Measurements from ENCODE around the gene POMT1.

DNA sequence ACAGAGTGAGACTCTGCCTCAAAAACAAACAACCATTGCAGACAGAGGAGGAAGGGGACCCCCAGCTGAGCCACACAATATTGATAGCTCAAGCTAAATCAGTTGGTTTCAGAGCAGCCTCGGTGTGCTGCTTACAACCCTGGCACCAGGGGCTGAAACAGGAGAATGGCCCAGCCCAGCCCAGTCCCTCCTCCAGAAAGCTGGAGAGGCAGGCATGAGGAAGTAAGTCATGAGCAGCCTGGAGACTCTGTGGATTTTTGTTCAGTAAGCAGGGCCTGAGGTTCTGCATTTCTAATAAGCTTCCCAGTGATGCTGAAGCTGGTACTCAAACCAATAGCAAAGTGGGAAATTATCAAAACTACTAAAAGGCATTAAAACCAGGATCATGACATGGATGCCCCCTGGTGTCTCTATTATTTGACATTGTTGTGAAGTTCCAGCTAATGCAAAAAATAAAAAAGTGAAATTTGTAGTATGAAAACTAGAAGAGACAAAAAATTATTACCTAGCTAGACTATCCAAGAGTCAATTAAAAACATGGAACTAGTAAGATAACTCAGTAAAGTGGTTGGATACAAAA, 56.8 kb downstream of the POMT1 start:
- TF ChIP-seq, protein P1, sequence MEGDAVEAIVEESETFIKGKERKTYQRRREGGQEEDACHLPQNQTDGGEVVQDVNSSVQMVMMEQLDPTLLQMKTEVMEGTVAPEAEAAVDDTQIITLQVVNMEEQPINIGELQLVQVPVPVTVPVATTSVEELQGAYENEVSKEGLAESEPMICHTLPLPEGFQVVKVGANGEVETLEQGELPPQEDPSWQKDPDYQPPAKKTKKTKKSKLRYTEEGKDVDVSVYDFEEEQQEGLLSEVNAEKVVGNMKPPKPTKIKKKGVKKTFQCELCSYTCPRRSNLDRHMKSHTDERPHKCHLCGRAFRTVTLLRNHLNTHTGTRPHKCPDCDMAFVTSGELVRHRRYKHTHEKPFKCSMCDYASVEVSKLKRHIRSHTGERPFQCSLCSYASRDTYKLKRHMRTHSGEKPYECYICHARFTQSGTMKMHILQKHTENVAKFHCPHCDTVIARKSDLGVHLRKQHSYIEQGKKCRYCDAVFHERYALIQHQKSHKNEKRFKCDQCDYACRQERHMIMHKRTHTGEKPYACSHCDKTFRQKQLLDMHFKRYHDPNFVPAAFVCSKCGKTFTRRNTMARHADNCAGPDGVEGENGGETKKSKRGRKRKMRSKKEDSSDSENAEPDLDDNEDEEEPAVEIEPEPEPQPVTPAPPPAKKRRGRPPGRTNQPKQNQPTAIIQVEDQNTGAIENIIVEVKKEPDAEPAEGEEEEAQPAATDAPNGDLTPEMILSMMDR (IDR thresholded peaks at IDR 0.05; ENCODE audit: low read depth, low read length, poor library complexity, severe bottlenecking), result no peak
- no peak for TF ChIP-seq EZH2phosphoT487 (IDR thresholded peaks at IDR 0.05; ENCODE audit: borderline replicate concordance, low read length)

All from DOHH2 (cell line).